Small intestine (tissue), 16 donors: ENCODE measurements around the gene DIO3. TPM values are rescaled to one million over a fixed set of nuclear protein-coding genes. Genes with fewer than 3 reads are reported as not detected.

ENCODE experiments used
- DNase-seq, 2 donors: peaks; one replicate each; pipeline versions ENCODE4 v3.0.0 to v3.0.0-alpha.2; 2013
- FAIRE-seq: peaks from 2 replicates; lab custom pipeline; 2012; peaks lifted over from hg19 to GRCh38; lab: Jason Lieb, UNC
- H3K27ac ChIP-seq, 3 donors: one replicate each; pipeline ENCODE4 v1.5.1; 2013; ENCODE audit warnings: low read length in 2 of 3, mild to moderate bottlenecking in 2 of 3, control low read depth in 1 of 3, inconsistent platforms in 1 of 3, low read depth in 1 of 3, moderate library complexity in 1 of 3
- H3K27me3 ChIP-seq, 3 donors: one replicate each; pipeline ENCODE4 v1.6.1; 2013; ENCODE audit warnings: low read length in 3 of 3, inconsistent platforms in 1 of 3; ENCODE audit not compliant: control insufficient read depth in 3 of 3, insufficient read depth in 3 of 3
- H3K36me3 ChIP-seq, 3 donors: one replicate each; pipeline ENCODE4 v1.6.1; 2013; ENCODE audit warnings: low read length in 3 of 3, inconsistent platforms in 1 of 3, low read depth in 1 of 3, mild to moderate bottlenecking in 1 of 3, moderate library complexity in 1 of 3; ENCODE audit not compliant: control insufficient read depth in 3 of 3, insufficient read depth in 2 of 3
- H3K4me1 ChIP-seq, 3 donors: one replicate each; pipeline ENCODE4 v1.6.1; 2013; ENCODE audit warnings: low read length in 2 of 3, inconsistent platforms in 1 of 3, low read depth in 1 of 3, mild to moderate bottlenecking in 1 of 3, moderate library complexity in 1 of 3; ENCODE audit not compliant: control insufficient read depth in 3 of 3, insufficient read depth in 2 of 3
- H3K4me3 ChIP-seq, 3 donors: one replicate each; pipeline ENCODE4 v1.5.1; 2013; ENCODE audit warnings: low read length in 3 of 3, control low read depth in 1 of 3, inconsistent platforms in 1 of 3, low read depth in 1 of 3, mild to moderate bottlenecking in 1 of 3, moderate library complexity in 1 of 3
- H3K9me3 ChIP-seq, 2 donors: one replicate each; pipeline ENCODE4 v1.6.1; 2013; ENCODE audit warnings: low read depth in 1 of 2, low read length in 1 of 2; ENCODE audit not compliant: control insufficient read depth in 2 of 2, insufficient read depth in 1 of 2
- WGBS, 3 donors: extraction: QIAGEN DNeasy Blood & Tissue Kit; methylation state at CpG; one replicate each; pipeline ENCODE4 v1.1.7; 2013; 5-methylcytosine and 5-hydroxymethylcytosine counted together
- long read RNA-seq, 10 donors: transcript quantifications; one replicate each; lab custom pipeline, GENCODE V29; 2026
- polyA plus RNA-seq, 4 donors: library from polyadenylated mRNA; stranded (reverse) in 3 of 4; unstranded in 1 of 4; fragments of 200-250 nt in 3 of 4; fragments of 120-200 nt in 1 of 4; gene quantifications; one replicate each; pipeline versions ENCODE4 v1.2.1 to v1.2.3, GENCODE V29; 2013
- donor health status: healthy with polysubstance abuse.
- donor health status: control.
- donor health status: control.
- donor health status: Bipolar disorder and iron deficiency.
- donor health status: healthy.

Gene DIO3
- 10 to 100 TPM in 1 of 4 donors, 1 to 10 TPM in 1, not detected in 2; 2.0 to 16.6 TPM for polyA plus RNA-seq
- long read RNA-seq, donor 1, result 0 reads
- long read RNA-seq, donor 2, partial matches to known transcripts, result 0 of 4 reads
- long read RNA-seq, donor 2, other reads (novel, unspliced or antisense), result 0 of 4 reads
- long read RNA-seq, donor 3, transcript DIO3-201 (1 exons, 2,102 nt), result major isoform, 18 of 18 reads
- long read RNA-seq, donor 3, partial matches to known transcripts, result 0 of 18 reads
- long read RNA-seq, donor 3, other reads (novel, unspliced or antisense), result 0 of 18 reads
- long read RNA-seq, donor 4, result 0 reads
- long read RNA-seq, donor 5, transcript DIO3-201 (1 exons, 2,102 nt), result major isoform, 28 of 28 reads
- long read RNA-seq, donor 5, partial matches to known transcripts, result 0 of 28 reads
- long read RNA-seq, donor 5, other reads (novel, unspliced or antisense), result 0 of 28 reads
- long read RNA-seq, donor 6, transcript DIO3-201 (1 exons, 2,102 nt), result major isoform, 12 of 12 reads
- long read RNA-seq, donor 6, partial matches to known transcripts, result 0 of 12 reads
- long read RNA-seq, donor 6, other reads (novel, unspliced or antisense), result 0 of 12 reads
- long read RNA-seq, donor 7, result 0 reads
- long read RNA-seq, donor 8, partial matches to known transcripts, result 0 of 2 reads
- long read RNA-seq, donor 8, other reads (novel, unspliced or antisense), result 0 of 2 reads
- long read RNA-seq, donor 9, partial matches to known transcripts, result 0 of 4 reads
- long read RNA-seq, donor 9, other reads (novel, unspliced or antisense), result 0 of 4 reads
- long read RNA-seq, donor 10, transcript DIO3-201 (1 exons, 2,102 nt), result major isoform, 31 of 31 reads
- long read RNA-seq, donor 10, partial matches to known transcripts, result 0 of 31 reads
- long read RNA-seq, donor 10, other reads (novel, unspliced or antisense), result 0 of 31 reads

DNA sequence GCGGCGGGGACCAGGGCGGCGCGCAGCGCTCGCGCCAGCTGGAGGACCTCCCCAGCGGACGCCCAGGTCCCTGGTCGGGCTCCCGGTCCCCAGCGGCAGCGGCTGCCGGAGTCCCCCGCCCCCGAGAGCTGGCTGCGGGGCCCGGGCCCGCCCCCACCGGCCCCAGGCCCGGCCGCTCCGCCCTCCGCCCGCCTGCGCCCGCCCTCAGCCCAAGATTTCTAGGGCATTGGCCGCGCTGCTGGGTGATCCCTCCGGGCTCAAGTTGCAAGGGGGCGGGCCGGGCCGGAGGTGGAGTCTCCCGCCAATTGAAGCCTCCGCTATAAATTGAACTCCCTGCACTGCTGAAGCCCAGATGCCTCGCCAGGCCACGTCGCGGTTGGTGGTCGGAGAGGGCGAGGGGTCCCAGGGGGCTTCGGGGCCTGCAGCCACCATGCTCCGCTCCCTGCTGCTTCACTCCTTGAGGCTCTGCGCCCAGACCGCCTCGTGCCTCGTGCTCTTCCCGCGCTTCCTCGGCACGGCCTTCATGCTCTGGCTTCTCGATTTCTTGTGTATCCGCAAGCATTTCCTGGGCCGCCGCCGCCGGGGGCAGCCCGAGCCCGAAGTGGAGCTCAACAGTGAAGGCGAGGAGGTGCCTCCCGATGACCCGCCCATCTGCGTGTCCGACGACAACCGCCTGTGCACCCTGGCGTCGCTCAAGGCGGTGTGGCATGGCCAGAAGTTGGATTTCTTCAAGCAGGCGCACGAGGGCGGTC, at the start of gene DIO3:
DIO3 (plus strand) TSS at position 351 of the 752 bp plus-strand sequence.
- Histone ChIP-seq H3K4me3 (peak within 1 kb of the TSS in 1 of 3 donors; percentile 6), H3K27me3 (peaks cover 45 to 74% (median 58%) of the 10 kb centered on the region in 3 donors), H3K9me3 (peaks cover 0 to 15% of the 10 kb centered on the region in 2 donors), H3K4me1 (no peaks in the 10 kb centered on the region), H3K27ac (no peak within 1 kb of the TSS), H3K36me3 (peaks cover 0 to 25% (median 0%) of the 10 kb centered on the region in 3 donors)
- 19 to 37% (median 30%) methylated on average over 56 to 73 of the region's 73 CpGs for WGBS, 3 donors
- peak in 1 of 2 donors; percentile 66 for DNase-seq
- no peak for FAIRE-seq

DNA sequence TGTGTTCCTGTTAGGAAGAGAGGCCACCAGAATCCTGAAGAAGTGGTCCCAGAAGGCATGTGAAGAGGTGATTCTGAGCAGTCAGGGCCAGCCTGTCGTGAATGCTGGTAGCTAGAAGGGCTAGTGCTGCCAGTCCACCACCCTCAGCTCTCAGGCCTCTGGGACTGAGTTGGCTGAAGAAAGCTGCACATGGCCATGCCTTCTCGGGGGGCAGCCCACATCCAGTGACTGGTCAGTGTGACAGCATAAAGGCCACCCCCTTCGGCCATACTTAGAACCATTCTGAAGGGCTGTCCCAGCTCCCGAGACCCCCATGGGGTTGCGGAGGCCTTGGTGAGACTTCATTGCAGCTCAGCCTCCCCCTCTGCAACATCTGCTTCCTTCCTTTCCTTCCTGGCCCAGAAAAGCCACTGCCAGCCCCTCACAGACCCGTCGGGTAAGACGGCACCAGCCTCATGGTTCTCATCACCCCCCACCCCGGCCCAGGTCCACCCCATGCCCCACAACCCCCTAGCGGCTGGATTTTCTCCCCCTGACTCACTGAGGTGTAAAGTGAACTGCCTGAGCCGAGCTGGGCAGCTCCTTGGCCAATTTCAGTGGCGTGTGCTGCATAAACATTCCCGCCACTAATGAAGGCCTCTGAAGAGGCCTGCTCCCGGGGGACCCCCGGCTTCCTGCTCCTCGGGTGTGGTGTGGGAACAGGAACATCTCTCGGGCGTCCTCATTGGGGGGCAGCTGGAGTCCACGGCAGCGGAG, 49.5 kb upstream of the DIO3 start:
- Histone ChIP-seq H3K9me3 (peaks cover 0 to 13% of the 10 kb centered on the region in 2 donors), H3K27ac (no peak overlapping the region), H3K27me3 (no peaks in the 10 kb centered on the region), H3K4me3 (no peak overlapping the region), H3K36me3 (no peaks in the 10 kb centered on the region), H3K4me1 (peaks cover 0 to 3% (median 0%) of the 10 kb centered on the region in 3 donors)
- DNase-seq (no peak), FAIRE-seq (no peak)
- 54 to 64% (median 64%) methylated on average over 20 of the region's 20 CpGs for WGBS, 3 donors

DNA sequence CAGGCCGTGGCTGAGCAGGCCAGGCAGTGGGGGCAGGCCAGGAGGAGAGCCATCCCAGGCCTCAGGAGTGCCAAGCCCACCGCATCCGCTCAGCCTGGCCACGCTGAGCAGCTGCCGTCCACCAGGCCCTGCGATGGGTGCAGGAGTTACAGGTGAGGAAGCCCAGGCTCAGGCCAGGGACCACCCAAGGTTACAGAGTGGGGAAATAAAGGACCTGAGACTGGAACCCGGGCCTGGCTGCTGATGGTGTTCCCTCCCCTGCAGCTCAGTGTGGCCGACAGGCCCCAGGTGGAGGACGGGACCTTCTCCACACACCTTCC, 49.0 kb upstream of the DIO3 start:
- 85 to 89% (median 87%) methylated on average over 9 of the region's 9 CpGs for WGBS, 3 donors
- DNase-seq, result no peak
- H3K36me3 ChIP-seq, result no peaks in the 10 kb centered on the region
- H3K27me3 ChIP-seq, result no peaks in the 10 kb centered on the region
- no peak overlapping the region for H3K27ac ChIP-seq
- FAIRE-seq, result no peak
- H3K4me3 ChIP-seq, result no peak overlapping the region
- peaks cover 0 to 2% (median 0%) of the 10 kb centered on the region in 3 donors for H3K4me1 ChIP-seq
- H3K9me3 ChIP-seq, result peaks cover 0 to 13% of the 10 kb centered on the region in 2 donors

DNA sequence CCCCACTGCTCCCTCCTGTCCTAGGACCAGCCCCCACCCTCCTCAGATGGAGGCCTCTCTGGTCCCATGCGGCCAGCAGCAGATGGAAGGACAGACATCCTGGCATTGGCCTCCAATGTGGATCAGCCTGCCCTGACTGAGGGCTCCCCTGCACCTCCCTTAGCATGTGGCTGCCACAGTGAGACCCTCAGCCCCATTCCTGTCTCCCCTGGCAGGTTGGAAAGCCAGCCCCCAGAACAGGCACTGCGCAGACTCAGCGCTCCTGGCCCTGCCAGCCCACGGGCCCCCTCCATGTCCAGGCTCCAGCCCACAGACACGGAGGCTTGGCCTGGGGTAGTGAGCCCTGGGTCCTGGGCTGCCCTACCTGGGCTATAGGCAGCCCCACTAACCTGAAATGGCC, 47.2 kb upstream of the DIO3 start:
- H3K36me3 ChIP-seq, result no peaks in the 10 kb centered on the region
- no peak overlapping the region for H3K4me3 ChIP-seq
- no peak overlapping the region for H3K27ac ChIP-seq
- DNase-seq (no peak), FAIRE-seq (no peak)
- no peaks in the 10 kb centered on the region for H3K27me3 ChIP-seq
- WGBS, 3 donors, result 80 to 91% (median 85%) methylated on average over 5 of the region's 5 CpGs
- no peaks in the 10 kb centered on the region for H3K4me1 ChIP-seq
- peaks cover 0 to 13% of the 10 kb centered on the region in 2 donors for H3K9me3 ChIP-seq

DNA sequence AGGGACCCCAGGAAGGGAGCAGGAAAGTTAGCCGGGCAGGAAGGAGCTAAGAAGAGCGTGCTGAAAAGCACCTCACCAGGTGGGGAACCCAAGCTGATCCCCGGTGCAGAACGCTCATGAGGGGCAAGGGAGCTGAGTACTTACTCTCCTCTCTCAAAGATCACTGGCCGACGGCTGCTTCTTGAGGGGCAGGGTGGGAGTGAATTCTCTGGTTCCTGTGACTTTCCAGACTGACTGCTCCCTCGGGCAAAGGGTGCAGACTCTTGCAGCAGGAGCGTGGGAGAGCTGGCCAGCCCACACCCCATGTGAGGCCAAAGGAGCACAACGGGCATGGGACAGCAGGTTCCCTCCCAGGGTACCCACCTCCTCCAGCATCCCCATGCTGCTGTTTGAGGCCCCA, 44.9 kb upstream of the DIO3 start:
- WGBS, 3 donors, result 83 to 84% (median 84%) methylated on average over 8 to 9 of the region's 9 CpGs
- Histone ChIP-seq H3K9me3 (peaks cover 0 to 13% of the 10 kb centered on the region in 2 donors), H3K4me1 (no peaks in the 10 kb centered on the region), H3K36me3 (no peaks in the 10 kb centered on the region), H3K27me3 (no peaks in the 10 kb centered on the region), H3K4me3 (no peak overlapping the region), H3K27ac (no peak overlapping the region)
- FAIRE-seq (no peak), DNase-seq (no peak)

DNA sequence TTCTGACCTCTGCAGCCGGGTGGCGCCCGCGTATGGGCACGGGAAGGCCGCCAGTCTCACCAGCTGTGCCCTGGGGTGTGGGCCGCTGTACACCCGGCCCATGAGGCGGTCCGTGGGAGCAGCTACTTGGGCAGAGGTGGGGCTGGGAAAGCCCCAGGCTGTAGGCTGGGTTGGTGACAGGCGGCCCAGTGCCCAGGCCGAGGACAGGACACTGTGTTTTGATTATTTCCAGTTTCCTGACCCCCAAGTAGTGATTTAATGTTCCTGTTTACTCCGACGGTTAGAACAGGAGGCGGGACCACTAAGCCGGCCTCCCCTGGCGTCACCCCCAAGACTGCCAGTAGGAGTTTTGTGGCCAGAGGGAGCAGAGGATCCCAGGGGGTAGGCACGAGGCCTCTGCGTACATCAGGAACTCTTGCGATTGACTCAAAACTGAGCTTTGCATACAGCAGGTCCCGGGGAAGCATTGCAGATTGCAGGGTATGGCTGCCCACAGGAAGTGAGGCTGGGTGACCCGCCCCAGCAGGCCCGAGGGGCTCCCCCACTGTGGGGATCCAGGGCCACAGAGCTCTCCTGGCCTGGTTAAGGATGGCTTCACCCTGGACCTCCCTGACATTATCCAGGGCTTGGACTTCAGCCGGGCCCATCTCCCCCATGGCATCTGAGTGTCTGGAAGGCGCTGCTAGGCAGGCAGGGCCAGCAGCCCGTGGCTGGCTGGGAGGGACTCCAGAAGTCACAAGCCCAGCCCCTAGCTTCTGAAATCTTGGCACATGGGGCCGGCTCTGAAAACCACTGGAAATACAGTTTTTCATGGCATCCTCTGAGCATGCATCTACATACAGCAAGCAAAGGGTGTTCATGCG, 42.5 kb upstream of the DIO3 start:
- Histone ChIP-seq H3K4me1 (no peaks in the 10 kb centered on the region), H3K27ac (no peak overlapping the region), H3K9me3 (peaks cover 0 to 13% of the 10 kb centered on the region in 2 donors), H3K4me3 (no peak overlapping the region), H3K27me3 (no peaks in the 10 kb centered on the region), H3K36me3 (no peaks in the 10 kb centered on the region)
- WGBS, 3 donors, result 58 to 72% (median 62%) methylated on average over 27 to 28 of the region's 28 CpGs
- FAIRE-seq (no peak), DNase-seq (no peak)
